ENCODE data around the gene PRPH2.

GRCh38 chr6:42704937-42705374 lies 17.4 kb downstream of the PRPH2 start:
- TF ChIP-seq, protein P1, sequence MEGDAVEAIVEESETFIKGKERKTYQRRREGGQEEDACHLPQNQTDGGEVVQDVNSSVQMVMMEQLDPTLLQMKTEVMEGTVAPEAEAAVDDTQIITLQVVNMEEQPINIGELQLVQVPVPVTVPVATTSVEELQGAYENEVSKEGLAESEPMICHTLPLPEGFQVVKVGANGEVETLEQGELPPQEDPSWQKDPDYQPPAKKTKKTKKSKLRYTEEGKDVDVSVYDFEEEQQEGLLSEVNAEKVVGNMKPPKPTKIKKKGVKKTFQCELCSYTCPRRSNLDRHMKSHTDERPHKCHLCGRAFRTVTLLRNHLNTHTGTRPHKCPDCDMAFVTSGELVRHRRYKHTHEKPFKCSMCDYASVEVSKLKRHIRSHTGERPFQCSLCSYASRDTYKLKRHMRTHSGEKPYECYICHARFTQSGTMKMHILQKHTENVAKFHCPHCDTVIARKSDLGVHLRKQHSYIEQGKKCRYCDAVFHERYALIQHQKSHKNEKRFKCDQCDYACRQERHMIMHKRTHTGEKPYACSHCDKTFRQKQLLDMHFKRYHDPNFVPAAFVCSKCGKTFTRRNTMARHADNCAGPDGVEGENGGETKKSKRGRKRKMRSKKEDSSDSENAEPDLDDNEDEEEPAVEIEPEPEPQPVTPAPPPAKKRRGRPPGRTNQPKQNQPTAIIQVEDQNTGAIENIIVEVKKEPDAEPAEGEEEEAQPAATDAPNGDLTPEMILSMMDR (IDR thresholded peaks at IDR 0.05): no peak
- TF ChIP-seq POLR2A (IDR thresholded peaks at IDR 0.05) (no peak), POLR2AphosphoS5 (IDR thresholded peaks at IDR 0.05) (no peak)

Data from upper lobe of left lung (tissue), 4 donors.